Measurements from ENCODE around the gene JMJD6.

- TF ChIP-seq CTCF (IDR thresholded peaks at IDR 0.05) (no peak), POLR2A (IDR thresholded peaks at IDR 0.05) (no peak)
Observed at GRCh38 chr17:76714336-76714735, 12.1 kb downstream of the JMJD6 start.

All from adrenal gland (tissue), 5 donors.